Esophagus muscularis mucosa (tissue), 4 donors: ENCODE results near the gene RPS25.

Experiments
- CTCF ChIP-seq, 3 experiments: fragments of 200-600 bp in 2 of 3; fragments of 450-650 bp in 1 of 3; sonication (generic) in 2 of 3; IDR thresholded peaks; one replicate each; pipeline ENCODE4 v1.5.1; 2017 to 2019; ENCODE audit warnings: antibody characterized with exemption in 3 of 3, mild to moderate bottlenecking in 2 of 3, moderate library complexity in 1 of 3
- EP300 ChIP-seq: sonication (generic); formaldehyde crosslinking; IDR thresholded peaks from one replicate; pipeline ENCODE4 v1.6.1; 2017; ENCODE audit warnings: antibody characterized with exemption
- POLR2A ChIP-seq: fragments of 450-650 bp; IDR thresholded peaks from one replicate; pipeline ENCODE4 v1.6.1; 2017; ENCODE audit warnings: antibody characterized with exemption, moderate library complexity, mild to moderate bottlenecking, low read depth
- POLR2AphosphoS5 ChIP-seq, 2 donors: sonication (generic); formaldehyde crosslinking; IDR thresholded peaks; one replicate each; pipeline ENCODE4 v1.6.1; 2017; ENCODE audit warnings: antibody characterized with exemption in 2 of 2

GRCh38 chr11:119041821-119042514, 23.8 kb upstream of the RPS25 start:
- no peak for TF ChIP-seq CTCF (IDR thresholded peaks at IDR 0.05)
- no peak for TF ChIP-seq POLR2A
- no peak for TF ChIP-seq EP300
- TF ChIP-seq POLR2AphosphoS5 (IDR thresholded peaks at IDR 0.05), result no peak
